ENCODE data around the gene RPS6KA3. TPM values are rescaled to one million over a fixed set of nuclear protein-coding genes. Genes with fewer than 3 reads are reported as not detected.

RPS6KA3 gene
- total RNA-seq, 1 donor from 2014 or later = 57.4 TPM

- H3K4me1 Mint-ChIP-seq (ENCODE audit: unreplicated experiment) = no peaks in the 10 kb centered on the region
- no peaks in the 10 kb centered on the region for H3K9me3 Mint-ChIP-seq
- H3K27me3 Mint-ChIP-seq = no peaks in the 10 kb centered on the region
- H3K4me3 Mint-ChIP-seq = no peak overlapping the region
- H3K36me3 Mint-ChIP-seq = no peaks in the 10 kb centered on the region
- no peak overlapping the region for H3K27ac Mint-ChIP-seq
- no peak for DNase-seq (ENCODE audit: extremely low spot score, unreplicated experiment)
- TF ChIP-seq CTCF (conservative IDR thresholded peaks at IDR 0.05) = no peak
These were observed 18.3 kb upstream of the RPS6KA3 start for GRCh38 chrX:20284992-20285391.

GRCh38 chrX:20284444-20284843 is 17.7 kb upstream of the RPS6KA3 start:
- no peak for TF ChIP-seq CTCF (conservative IDR thresholded peaks at IDR 0.05)
- H3K27me3 Mint-ChIP-seq = no peaks in the 10 kb centered on the region
- no peak overlapping the region for H3K27ac Mint-ChIP-seq
- no peaks in the 10 kb centered on the region for H3K4me1 Mint-ChIP-seq (ENCODE audit: unreplicated experiment)
- no peaks in the 10 kb centered on the region for H3K36me3 Mint-ChIP-seq
- no peaks in the 10 kb centered on the region for H3K9me3 Mint-ChIP-seq
- H3K4me3 Mint-ChIP-seq = no peak overlapping the region
- no peak for DNase-seq (ENCODE audit: extremely low spot score, unreplicated experiment)

GRCh38 chrX:20280938-20281337 is 14.2 kb upstream of the RPS6KA3 start:
- no peak for TF ChIP-seq CTCF (conservative IDR thresholded peaks at IDR 0.05)
- H3K27ac Mint-ChIP-seq = no peak overlapping the region
- no peak for DNase-seq (ENCODE audit: extremely low spot score, unreplicated experiment)
- H3K9me3 Mint-ChIP-seq = no peaks in the 10 kb centered on the region
- no peaks in the 10 kb centered on the region for H3K27me3 Mint-ChIP-seq
- no peaks in the 10 kb centered on the region for H3K36me3 Mint-ChIP-seq
- no peaks in the 10 kb centered on the region for H3K4me1 Mint-ChIP-seq (ENCODE audit: unreplicated experiment)
- no peak overlapping the region for H3K4me3 Mint-ChIP-seq

- no peaks in the 10 kb centered on the region for H3K36me3 Mint-ChIP-seq
- no peaks in the 10 kb centered on the region for H3K9me3 Mint-ChIP-seq
- H3K4me3 Mint-ChIP-seq = no peak overlapping the region
- H3K4me1 Mint-ChIP-seq (ENCODE audit: unreplicated experiment) = no peaks in the 10 kb centered on the region
- no peaks in the 10 kb centered on the region for H3K27me3 Mint-ChIP-seq
- no peak for DNase-seq (ENCODE audit: extremely low spot score, unreplicated experiment)
- TF ChIP-seq CTCF (conservative IDR thresholded peaks at IDR 0.05) = no peak
- no peak overlapping the region for H3K27ac Mint-ChIP-seq
These were observed 7.4 kb upstream of the RPS6KA3 start for GRCh38 chrX:20274121-20274520.

- H3K36me3 Mint-ChIP-seq = no peaks in the 10 kb centered on the region
- no peaks in the 10 kb centered on the region for H3K9me3 Mint-ChIP-seq
- no peaks in the 10 kb centered on the region for H3K27me3 Mint-ChIP-seq
- H3K27ac Mint-ChIP-seq = no peak overlapping the region
- TF ChIP-seq CTCF (conservative IDR thresholded peaks at IDR 0.05) = no peak
- no peak for DNase-seq (ENCODE audit: extremely low spot score, unreplicated experiment)
- H3K4me3 Mint-ChIP-seq = no peak overlapping the region
- H3K4me1 Mint-ChIP-seq (ENCODE audit: unreplicated experiment) = no peaks in the 10 kb centered on the region
These were observed 5.0 kb upstream of the RPS6KA3 start for GRCh38 chrX:20271730-20272129.

GRCh38 chrX:20271186-20271585 is 4.5 kb upstream of the RPS6KA3 start:
- Mint-ChIP-seq H3K9me3 (no peaks in the 10 kb centered on the region), H3K4me3 (no peak overlapping the region), H3K4me1 (ENCODE audit: unreplicated experiment) (no peaks in the 10 kb centered on the region), H3K36me3 (no peaks in the 10 kb centered on the region), H3K27me3 (no peaks in the 10 kb centered on the region), H3K27ac (no peak overlapping the region)
- DNase-seq (ENCODE audit: extremely low spot score, unreplicated experiment) = no peak
- TF ChIP-seq CTCF (conservative IDR thresholded peaks at IDR 0.05) = no peak
